Measurements from ENCODE around the gene NCAPD2. TPM values are rescaled to one million over a fixed set of nuclear protein-coding genes. Genes with fewer than 3 reads are reported as not detected.

NCAPD2 gene
- polyA plus RNA-seq, 3 donors = 6.2 to 15.0 (median 8.3) TPM

- no peak for DNase-seq
- peaks cover 68 to 80% of the 10 kb centered on the region in 2 donors for H3K36me3 Mint-ChIP-seq
- H3K9me3 Mint-ChIP-seq = no peaks in the 10 kb centered on the region
- Histone ChIP-seq H4K20me1 (ENCODE audit: insufficient read depth, low read length) (peaks cover 12% of the 10 kb centered on the region), H3K4me1 (ENCODE audit: control insufficient read depth in 1 of 2, insufficient read depth in 2 of 2, low read length in 2 of 2) (peaks cover 51 to 58% of the 10 kb centered on the region in 2 donors), H3K27ac (ENCODE audit: low read depth in 1 of 2, low read length in 2 of 2) (peak overlapping the region; percentile 71 to 85), H3K36me3 (replicated peaks in 1 of 2; ENCODE audit: control insufficient read depth in 1 of 2, insufficient read depth in 2 of 2, low read length in 2 of 2) (peaks cover 47 to 69% of the 10 kb centered on the region in 2 donors), H2AFZ (ENCODE audit: insufficient read depth, low read depth, low read length, poor library complexity, severe bottlenecking) (no peak overlapping the region), H3K27me3 (ENCODE audit: control insufficient read depth in 2 of 2, insufficient read depth in 2 of 2, low read length in 2 of 2) (no peaks in the 10 kb centered on the region), H3K4me2 (replicated peaks; ENCODE audit: extremely low read depth, low read length, poor library complexity, severe bottlenecking) (peak overlapping the region; percentile 54), H3K4me3 (replicated peaks in 1 of 3; ENCODE audit: low read depth in 2 of 3, low read length in 3 of 3) (peak overlapping the region in 1 of 3 experiments; percentile 55), H3K9ac (ENCODE audit: insufficient read depth, low read length, poor library complexity, severe bottlenecking) (peak overlapping the region; percentile 15), H3K79me2 (ENCODE audit: insufficient read depth, low read length) (peaks cover 14% of the 10 kb centered on the region), H3K9me3 (replicated peaks in 1 of 2; ENCODE audit: control insufficient read depth in 1 of 2, insufficient read depth in 1 of 2, low read length in 2 of 2) (no peaks in the 10 kb centered on the region)
- peaks cover 0 to 2% (median 1%) of the 10 kb centered on the region in 3 donors for H3K27me3 Mint-ChIP-seq (ENCODE audit: low read depth in 3 of 3)
- intact Hi-C loops (cut with micrococcal nuclease) = loop anchor here (5.0 kb wide), 4 partner anchors 34 to 139 kb away; partner anchors contain the start of gene IFFO1 (in 1 of the 2)
- WGBS (ENCODE audit: insufficient coverage) = 59% methylated on average over 9 of the region's 10 CpGs
- H3K4me1 Mint-ChIP-seq = peaks cover 66% of the 10 kb centered on the region
- peak overlapping the region; percentile 62 to 82 for H3K4me3 Mint-ChIP-seq
- peak overlapping the region; percentile 84 to 97 (median 94) for H3K27ac Mint-ChIP-seq
- no peak for TF ChIP-seq CTCF (IDR thresholded peaks at IDR 0.05)
Observed at GRCh38 chr12:6460751-6461371, 33.0 kb upstream of the NCAPD2 start.

GRCh38 chr12:6461401-6462233 is 32.3 kb upstream of the NCAPD2 start:
- H3K9me3 Mint-ChIP-seq = no peaks in the 10 kb centered on the region
- DNase-seq = peak; percentile 90 to 97 (median 95)
- Histone ChIP-seq H3K79me2 (ENCODE audit: insufficient read depth, low read length) (peaks cover 14% of the 10 kb centered on the region), H3K9ac (ENCODE audit: insufficient read depth, low read length, poor library complexity, severe bottlenecking) (peak overlapping the region; percentile 15), H2AFZ (ENCODE audit: insufficient read depth, low read depth, low read length, poor library complexity, severe bottlenecking) (no peak overlapping the region), H3K4me3 (replicated peaks in 1 of 3; ENCODE audit: low read depth in 2 of 3, low read length in 3 of 3) (peak overlapping the region in 1 of 3 experiments; percentile 55), H4K20me1 (ENCODE audit: insufficient read depth, low read length) (peaks cover 16% of the 10 kb centered on the region), H3K4me1 (ENCODE audit: control insufficient read depth in 1 of 2, insufficient read depth in 2 of 2, low read length in 2 of 2) (peaks cover 51 to 59% of the 10 kb centered on the region in 2 donors), H3K27ac (ENCODE audit: low read depth in 1 of 2, low read length in 2 of 2) (peak overlapping the region; percentile 71 to 85), H3K9me3 (replicated peaks in 1 of 2; ENCODE audit: control insufficient read depth in 1 of 2, insufficient read depth in 1 of 2, low read length in 2 of 2) (no peaks in the 10 kb centered on the region), H3K4me2 (replicated peaks; ENCODE audit: extremely low read depth, low read length, poor library complexity, severe bottlenecking) (peak overlapping the region; percentile 54), H3K27me3 (ENCODE audit: control insufficient read depth in 2 of 2, insufficient read depth in 2 of 2, low read length in 2 of 2) (no peaks in the 10 kb centered on the region), H3K36me3 (replicated peaks in 1 of 2; ENCODE audit: control insufficient read depth in 1 of 2, insufficient read depth in 2 of 2, low read length in 2 of 2) (peaks cover 50 to 69% of the 10 kb centered on the region in 2 donors)
- H3K27ac Mint-ChIP-seq = peak overlapping the region; percentile 84 to 97 (median 94)
- peaks cover 0 to 2% (median 1%) of the 10 kb centered on the region in 3 donors for H3K27me3 Mint-ChIP-seq (ENCODE audit: low read depth in 3 of 3)
- peaks cover 66% of the 10 kb centered on the region for H3K4me1 Mint-ChIP-seq
- H3K4me3 Mint-ChIP-seq = peak overlapping the region; percentile 51 to 82
- peaks cover 70 to 80% of the 10 kb centered on the region in 2 donors for H3K36me3 Mint-ChIP-seq
- intact Hi-C loops (cut with micrococcal nuclease) = loop anchor here (1.0 to 5.0 kb wide), 5 partner anchors 9 to 139 kb away; partner anchors contain the start of genes IFFO1 (in 1 of the 2) and VAMP1 (in 1 of the 2)
- WGBS (ENCODE audit: insufficient coverage) = 0% methylated on average over 2 of the region's 15 CpGs
- no peak for TF ChIP-seq CTCF (IDR thresholded peaks at IDR 0.05)

All from CD14-positive monocyte (primary cell).